Occipital lobe (tissue), 2 donors: ENCODE data around the gene ZNF138. TPM values are rescaled to one million over a fixed set of nuclear protein-coding genes. Genes with fewer than 3 reads are reported as not detected.

Source experiments
- DNase-seq: peaks from one replicate; lab custom pipeline; 2025; lab: John Stamatoyannopoulos, UW
- total RNA-seq: library from RNA; depleted of rRNA; stranded (reverse); fragments of >200 nt; gene quantifications from one replicate; pipeline ENCODE4 v1.2.3, GENCODE V29; 2014

ZNF138 gene
- total RNA-seq, 1 donor from 2014 or later: 65.0 TPM

DNA sequence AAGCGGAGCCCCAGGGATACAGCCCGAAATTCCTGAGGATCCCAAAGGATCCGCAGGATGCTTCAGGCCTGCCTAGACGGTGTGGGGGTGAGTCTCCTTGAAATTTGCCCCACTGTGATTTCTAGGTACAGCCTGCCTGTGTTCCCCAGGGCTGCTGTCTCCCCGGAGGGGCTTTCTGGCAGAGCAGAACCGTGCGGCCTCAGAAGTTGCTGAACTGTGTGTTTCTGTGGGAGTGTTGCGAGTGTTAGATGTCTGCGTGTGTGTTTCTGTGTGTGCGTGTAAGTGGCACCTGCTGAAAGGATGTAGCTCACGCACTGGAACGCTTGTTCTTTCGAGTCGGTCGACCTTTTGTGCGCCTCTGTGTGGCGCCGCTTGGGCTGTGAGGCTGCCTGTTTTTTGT lies 81.0 kb downstream of the ZNF138 start:
- no peak for DNase-seq

GRCh38 chr7:64875658-64876406 lies 81.6 kb downstream of the ZNF138 start:
- DNase-seq: no peak

- DNase-seq: peak; percentile 76
Measured at GRCh38 chr7:64876792-64877713, 82.8 kb downstream of the ZNF138 start.

DNA sequence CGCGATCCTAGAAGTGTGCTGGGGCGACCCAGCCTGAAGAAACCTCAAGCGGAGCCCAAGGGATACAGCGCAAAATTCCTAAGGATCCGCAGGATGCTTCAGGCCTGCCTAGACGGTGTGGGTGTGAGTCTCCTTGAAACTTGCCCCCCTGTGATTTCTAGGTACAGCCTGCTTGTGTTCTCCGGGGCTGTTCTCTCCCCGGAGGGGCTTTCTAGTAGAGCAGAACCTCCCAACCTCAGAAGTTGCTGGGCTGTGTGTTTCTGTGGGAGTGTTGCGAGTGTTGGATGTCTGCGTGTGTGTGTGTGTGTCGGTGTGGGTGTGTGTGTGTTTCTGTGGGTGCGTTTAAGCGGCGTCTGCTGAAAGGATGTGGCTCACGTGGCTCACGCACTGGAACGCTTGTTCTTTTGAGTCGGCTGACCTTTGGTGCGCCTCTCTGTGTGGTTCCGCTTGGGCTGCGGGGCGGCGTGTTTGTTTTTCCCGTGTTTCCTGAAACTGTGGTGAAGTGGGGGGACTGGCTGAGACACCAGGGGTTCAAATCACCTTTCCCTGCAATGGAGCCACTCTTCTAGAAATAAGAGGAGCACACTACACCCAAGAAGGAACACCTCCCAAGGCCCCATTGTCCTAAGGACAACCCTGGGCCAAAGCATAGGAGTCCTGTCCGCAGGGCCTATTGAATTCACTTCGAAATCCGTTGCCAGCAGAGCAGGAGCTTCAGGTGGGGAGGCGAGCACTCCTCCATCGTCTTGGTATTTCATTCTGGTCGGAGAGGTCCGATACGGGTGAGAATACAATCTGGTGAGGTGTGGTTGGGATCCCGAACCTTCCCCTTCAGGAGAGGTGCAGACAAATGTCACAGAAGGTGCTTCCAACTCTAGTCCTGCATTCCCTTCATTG lies 83.7 kb downstream of the ZNF138 start:
- no peak for DNase-seq

GRCh38 chr7:64878684-64879083 lies 84.5 kb downstream of the ZNF138 start:
- DNase-seq: no peak

- no peak for DNase-seq
Measured at GRCh38 chr7:64879086-64879730, 85.0 kb downstream of the ZNF138 start.

DNA sequence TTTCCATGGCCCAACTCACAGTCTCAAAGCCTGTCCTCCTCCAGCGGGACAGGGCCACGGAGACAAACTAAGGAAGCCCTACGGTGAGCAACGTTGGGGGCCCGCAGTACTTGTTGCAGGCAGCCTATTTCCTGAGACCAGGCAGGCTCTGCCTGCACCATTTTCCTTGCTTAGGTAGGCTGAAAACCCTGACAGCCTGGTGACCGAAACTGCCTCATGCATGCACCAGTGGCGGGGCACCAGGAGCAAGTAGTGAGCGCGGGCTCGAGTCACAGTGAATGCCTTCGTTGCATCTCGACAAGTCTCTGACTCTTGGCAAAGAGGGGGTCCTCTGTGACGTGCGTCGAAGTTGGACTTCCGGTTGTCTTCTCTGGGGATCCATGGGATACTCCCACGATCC lies 85.6 kb downstream of the ZNF138 start:
- no peak for DNase-seq

GRCh38 chr7:64880322-64881297 lies 86.4 kb downstream of the ZNF138 start:
- no peak for DNase-seq

GRCh38 chr7:64881461-64882287 lies 87.4 kb downstream of the ZNF138 start:
- DNase-seq: no peak

GRCh38 chr7:64882341-64883112 lies 88.3 kb downstream of the ZNF138 start:
- DNase-seq: peak; percentile 61

Other genes starting within 250 kb of the ZNF138 start
- 73.6 TPM for gene ZNF680, start 231.4 kb upstream of the ZNF138 start, total RNA-seq
- gene ZNF107, start 128.3 kb upstream of the ZNF138 start, total RNA-seq: 15.0 TPM
- gene ZNF273, start 108.8 kb downstream of the ZNF138 start, total RNA-seq: 43.8 TPM
- 58.6 TPM for gene ZNF117, start 196.6 kb downstream of the ZNF138 start, total RNA-seq
- gene ERV3-1, start 212.3 kb downstream of the ZNF138 start, total RNA-seq: 26.7 TPM